Measurements from ENCODE around the gene FCSK. TPM values are rescaled to one million over a fixed set of nuclear protein-coding genes. Genes with fewer than 3 reads are reported as not detected.
A peak's percentile ranks its signal among the peaks of the same experiment; 100 is the strongest.

Gene FCSK
- total RNA-seq, 6 experiments from 2014 or later = 10.9 to 16.7 (median 13.4) TPM

- intact Hi-C loops (cut with DNase I) = no loop called here
- Histone ChIP-seq H3K27ac (no peak overlapping the region), H3K36me3 (peaks cover 0 to 97% (median 39%) of the 10 kb centered on the region in 4 donors), H3K4me1 (no peaks in the 10 kb centered on the region), H3K27me3 (no peaks in the 10 kb centered on the region), H3K9me3 (no peaks in the 10 kb centered on the region), H3K4me3 (no peak overlapping the region)
- TF ChIP-seq POLR2A (IDR thresholded peaks at IDR 0.05) (no peak), CTCF (IDR thresholded peaks at IDR 0.05) (no peak)
- DNase-seq (no peak), ATAC-seq (no peak)
- WGBS (ENCODE audit: insufficient coverage, low coverage, low lambda C conversion rate, missing lambda C conversion rate) = 100% methylated on average over 1 of the region's 1 CpG
Measured at GRCh38 chr16:70511833-70512232, 57.4 kb downstream of the FCSK start.

- Histone ChIP-seq H3K27ac (no peak overlapping the region), H3K4me1 (no peaks in the 10 kb centered on the region), H3K27me3 (no peaks in the 10 kb centered on the region), H3K4me3 (no peak overlapping the region), H3K9me3 (no peaks in the 10 kb centered on the region), H3K36me3 (peaks cover 0 to 97% (median 43%) of the 10 kb centered on the region in 4 donors)
- ATAC-seq (peak in 1 of 4 donors; percentile 41), DNase-seq (no peak)
- 61% methylated on average over 5 of the region's 5 CpGs for WGBS (ENCODE audit: insufficient coverage, low coverage, low lambda C conversion rate, missing lambda C conversion rate)
- intact Hi-C loops (cut with DNase I) = no loop called here
- TF ChIP-seq POLR2A (IDR thresholded peaks at IDR 0.05) = no peak
- no peak for TF ChIP-seq CTCF (IDR thresholded peaks at IDR 0.05)
Measured at GRCh38 chr16:70512456-70512855, 58.1 kb downstream of the FCSK start.

GRCh38 chr16:70520612-70521297, 66.4 kb downstream of the FCSK start:
- ATAC-seq (no peak), DNase-seq (no peak)
- no peak overlapping the region for H3K4me3 ChIP-seq
- H3K9me3 ChIP-seq = no peaks in the 10 kb centered on the region
- peaks cover 0 to 28% (median 18%) of the 10 kb centered on the region in 4 donors for H3K36me3 ChIP-seq
- TF ChIP-seq CTCF (IDR thresholded peaks at IDR 0.05) = no peak
- no peak for TF ChIP-seq POLR2A (IDR thresholded peaks at IDR 0.05)
- H3K4me1 ChIP-seq = peaks cover 0 to 18% (median 7%) of the 10 kb centered on the region in 4 donors
- intact Hi-C loops (cut with DNase I) = no loop called here
- 65% methylated on average over 8 of the region's 8 CpGs for WGBS (ENCODE audit: insufficient coverage, low coverage, low lambda C conversion rate, missing lambda C conversion rate)
- H3K27me3 ChIP-seq = no peaks in the 10 kb centered on the region
- no peak overlapping the region for H3K27ac ChIP-seq

- peak overlapping the region in 1 of 3 donors; percentile 81 for H3K27ac ChIP-seq
- TF ChIP-seq POLR2A (IDR thresholded peaks at IDR 0.05) (no peak), CTCF (IDR thresholded peaks at IDR 0.05) (no peak)
- DNase-seq = no peak
- no peaks in the 10 kb centered on the region for H3K9me3 ChIP-seq
- ATAC-seq = no peak
- H3K36me3 ChIP-seq = peaks cover 0 to 19% (median 7%) of the 10 kb centered on the region in 4 donors
- intact Hi-C loops (cut with DNase I) = no loop called here
- H3K27me3 ChIP-seq = no peaks in the 10 kb centered on the region
- 42% methylated on average over 16 of the region's 18 CpGs for WGBS (ENCODE audit: insufficient coverage, low coverage, low lambda C conversion rate, missing lambda C conversion rate)
- H3K4me1 ChIP-seq = peaks cover 0 to 32% (median 7%) of the 10 kb centered on the region in 4 donors
- H3K4me3 ChIP-seq = peak overlapping the region; percentile 70 to 96 (median 92)
Measured at GRCh38 chr16:70522216-70523075, 68.1 kb downstream of the FCSK start.
